HAP-1 (cell line): Measurements from ENCODE around the gene SIRT7.

Experiments
- DNase-seq, 2 experiments: peaks; one replicate each; pipeline ENCODE4 v3.0.0-alpha.2; 2016 to 2020; ENCODE audit warnings: low spot score in 2 of 2
- H3K27me3 ChIP-seq: fragments of 250-450 bp; sonication (Bioruptor Pico); 2 replicates; pipeline ENCODE4 v1.5.1; 2020; ENCODE audit warnings: low read depth, mild to moderate bottlenecking, moderate library complexity
- H3K36me3 ChIP-seq: fragments of 250-450 bp; sonication (Bioruptor Pico); replicated peaks from 2 replicates; pipeline ENCODE4 v1.5.1; 2020; ENCODE audit warnings: mild to moderate bottlenecking
- H3K4me1 ChIP-seq: fragments of 250-450 bp; sonication (Bioruptor Pico); 2 replicates; pipeline ENCODE4 v1.5.1; 2020; ENCODE audit warnings: mild to moderate bottlenecking
- H3K4me3 ChIP-seq: fragments of 250-450 bp; sonication (Bioruptor Pico); 2 replicates; pipeline ENCODE4 v1.5.1; 2020; ENCODE audit warnings: mild to moderate bottlenecking, moderate library complexity
- H3K9me3 ChIP-seq: fragments of 250-450 bp; sonication (Bioruptor Pico); 2 replicates; pipeline ENCODE4 v1.5.1; 2020; ENCODE audit warnings: mild to moderate bottlenecking, moderate library complexity
- in situ Hi-C: fragments of 300-500 bp; cut with MboI; formaldehyde crosslinking; loops from 3 replicates; pipeline ENCODE4 v1.14.3; 2020; ENCODE audit warnings: low sequenced_read_pairs, inconsistent platforms, mixed read lengths

Gene SIRT7

GRCh38 chr17:81917565-81918332, at the start of gene SIRT7:
Gene SIRT7 (minus strand): TSS chr17:81918176. CDS start chr17:81918131, 45 bp downstream.
- peak; percentile 77 to 84 for DNase-seq
- in situ Hi-C loops: no loop called here
- Histone ChIP-seq H3K9me3 (no peaks in the 10 kb centered on the region), H3K27me3 (no peaks in the 10 kb centered on the region), H3K36me3 (peaks cover 57% of the 10 kb centered on the region), H3K4me3 (peak within 1 kb of the TSS; percentile 54), H3K4me1 (peaks cover 7% of the 10 kb centered on the region)

GRCh38 chr17:81967244-81967532, 49.2 kb upstream of the SIRT7 start:
- Histone ChIP-seq H3K4me3 (no peak overlapping the region), H3K36me3 (no peaks in the 10 kb centered on the region), H3K27me3 (no peaks in the 10 kb centered on the region), H3K4me1 (peaks cover 3% of the 10 kb centered on the region), H3K9me3 (no peaks in the 10 kb centered on the region)
- DNase-seq: no peak
- in situ Hi-C loops: no loop called here

GRCh38 chr17:81966343-81967243, 48.6 kb upstream of the SIRT7 start:
- H3K36me3 ChIP-seq: no peaks in the 10 kb centered on the region
- H3K4me3 ChIP-seq: no peak overlapping the region
- no peaks in the 10 kb centered on the region for H3K9me3 ChIP-seq
- no peaks in the 10 kb centered on the region for H3K27me3 ChIP-seq
- no peak for DNase-seq
- H3K4me1 ChIP-seq: peaks cover 3% of the 10 kb centered on the region
- in situ Hi-C loops: no loop called here

- H3K9me3 ChIP-seq: no peaks in the 10 kb centered on the region
These were observed 46.3 kb upstream of the SIRT7 start for GRCh38 chr17:81964081-81964849.

GRCh38 chr17:81962499-81963441, 44.8 kb upstream of the SIRT7 start:
- H3K9me3 ChIP-seq: no peaks in the 10 kb centered on the region
- DNase-seq: no peak
- H3K4me3 ChIP-seq: no peak overlapping the region
- H3K36me3 ChIP-seq: no peaks in the 10 kb centered on the region
- H3K27me3 ChIP-seq: peaks cover 8% of the 10 kb centered on the region
- in situ Hi-C loops: no loop called here
- peaks cover 3% of the 10 kb centered on the region for H3K4me1 ChIP-seq

More at GRCh38 chr17:81964081-81964849, 46.3 kb upstream of the SIRT7 start:
- H3K36me3 ChIP-seq: no peaks in the 10 kb centered on the region
- H3K4me1 ChIP-seq: peaks cover 3% of the 10 kb centered on the region
- in situ Hi-C loops: no loop called here
- DNase-seq: no peak
- H3K27me3 ChIP-seq: peaks cover 8% of the 10 kb centered on the region
- H3K4me3 ChIP-seq: no peak overlapping the region

- Histone ChIP-seq H3K4me1 (no peaks in the 10 kb centered on the region; the same call in 1 of the 2 replicates), H3K9me3 (no peaks in the 10 kb centered on the region), H3K4me3 (no peak overlapping the region), H3K27me3 (peaks cover 8% of the 10 kb centered on the region), H3K36me3 (no peaks in the 10 kb centered on the region)
- no peak for DNase-seq
- in situ Hi-C loops: no loop called here
These were observed 43.8 kb upstream of the SIRT7 start for GRCh38 chr17:81961521-81962498.

- in situ Hi-C loops: no loop called here
- no peaks in the 10 kb centered on the region for H3K9me3 ChIP-seq
- DNase-seq: peak; percentile 41 to 77
- no peaks in the 10 kb centered on the region for H3K36me3 ChIP-seq
- H3K4me3 ChIP-seq: peak within 1 kb of the TSS; percentile 37
- H3K27me3 ChIP-seq: peaks cover 8% of the 10 kb centered on the region
- no peaks in the 10 kb centered on the region; the same call in 1 of the 2 replicates for H3K4me1 ChIP-seq
These were observed 43.1 kb upstream of the SIRT7 start, which contains the start of gene NOTUM for GRCh38 chr17:81961087-81961511. Gene NOTUM (minus strand): TSS chr17:81961187. CDS start chr17:81960909, 278 bp downstream.

- in situ Hi-C loops: no loop called here
- no peaks in the 10 kb centered on the region; the same call in 1 of the 2 replicates for H3K4me1 ChIP-seq
- DNase-seq: peak in 1 of 2 experiments; percentile 32
- H3K36me3 ChIP-seq: no peaks in the 10 kb centered on the region
- H3K27me3 ChIP-seq: peaks cover 8% of the 10 kb centered on the region
- no peaks in the 10 kb centered on the region for H3K9me3 ChIP-seq
- H3K4me3 ChIP-seq: peak overlapping the region; percentile 37
These were observed 42.4 kb upstream of the SIRT7 start for GRCh38 chr17:81960130-81960958.

- peak in 1 of 2 experiments; percentile 74 for DNase-seq
- no peaks in the 10 kb centered on the region for H3K9me3 ChIP-seq
- H3K4me3 ChIP-seq: peak overlapping the region; percentile 37
- in situ Hi-C loops: no loop called here
- no peaks in the 10 kb centered on the region; the same call in 1 of the 2 replicates for H3K4me1 ChIP-seq
- no peaks in the 10 kb centered on the region for H3K36me3 ChIP-seq
- peaks cover 8% of the 10 kb centered on the region for H3K27me3 ChIP-seq
These were observed 41.6 kb upstream of the SIRT7 start for GRCh38 chr17:81959362-81960129.

- peaks cover 8% of the 10 kb centered on the region for H3K27me3 ChIP-seq
- H3K4me1 ChIP-seq: no peaks in the 10 kb centered on the region; the same call in 1 of the 2 replicates
- H3K9me3 ChIP-seq: no peaks in the 10 kb centered on the region
- H3K4me3 ChIP-seq: peak overlapping the region; percentile 37
- in situ Hi-C loops: no loop called here
- H3K36me3 ChIP-seq: no peaks in the 10 kb centered on the region
- no peak for DNase-seq
These were observed 40.8 kb upstream of the SIRT7 start for GRCh38 chr17:81958633-81959342.
